Cardiac fibroblast (primary cell): ENCODE data around the gene IL1RL2.

Source experiments
- DNase-seq, 2 donors: peaks; one replicate each; pipeline versions ENCODE4 v3.0.0 to v3.0.0-alpha.2; 2010; ENCODE audit warnings: low read depth in 2 of 2
- H3K4me3 ChIP-seq, 2 donors: replicated peaks in 1 of 2; 1 replicate in 1 of 2; 2 replicates in 1 of 2; pipeline ENCODE4 v1.5.1; 2011; ENCODE audit warnings: low read depth in 2 of 2, low read length in 2 of 2, mild to moderate bottlenecking in 2 of 2, moderate library complexity in 1 of 2
- TF ChIP-seq, protein P1 (sequence below): IDR thresholded peaks from one replicate; pipeline ENCODE4 v1.5.1; 2011; ENCODE audit warnings: low read depth, mild to moderate bottlenecking, low read length, inconsistent platforms

The IL1RL2 gene

DNA sequence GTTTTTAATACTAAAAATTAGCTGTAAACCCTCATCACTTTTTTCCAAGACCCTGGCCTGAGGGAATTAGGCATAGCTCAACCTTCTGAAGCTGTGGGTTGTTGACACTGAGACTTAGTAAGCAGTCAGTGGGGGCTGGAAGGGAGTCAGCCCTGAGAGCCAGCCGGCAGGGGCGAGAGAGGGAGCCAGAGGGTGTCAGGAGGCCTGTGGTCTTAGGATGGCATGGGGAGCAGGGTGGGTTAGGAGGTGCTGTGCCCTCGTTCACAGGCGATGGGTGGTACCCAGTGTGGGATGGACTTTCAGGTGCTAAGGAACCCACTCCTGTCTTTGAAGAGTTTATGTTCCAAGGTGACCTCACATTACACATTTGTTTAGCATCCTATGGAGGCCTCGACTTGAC is 49.3 kb downstream of the IL1RL2 start:
- no peak for DNase-seq
- TF ChIP-seq, protein P1, sequence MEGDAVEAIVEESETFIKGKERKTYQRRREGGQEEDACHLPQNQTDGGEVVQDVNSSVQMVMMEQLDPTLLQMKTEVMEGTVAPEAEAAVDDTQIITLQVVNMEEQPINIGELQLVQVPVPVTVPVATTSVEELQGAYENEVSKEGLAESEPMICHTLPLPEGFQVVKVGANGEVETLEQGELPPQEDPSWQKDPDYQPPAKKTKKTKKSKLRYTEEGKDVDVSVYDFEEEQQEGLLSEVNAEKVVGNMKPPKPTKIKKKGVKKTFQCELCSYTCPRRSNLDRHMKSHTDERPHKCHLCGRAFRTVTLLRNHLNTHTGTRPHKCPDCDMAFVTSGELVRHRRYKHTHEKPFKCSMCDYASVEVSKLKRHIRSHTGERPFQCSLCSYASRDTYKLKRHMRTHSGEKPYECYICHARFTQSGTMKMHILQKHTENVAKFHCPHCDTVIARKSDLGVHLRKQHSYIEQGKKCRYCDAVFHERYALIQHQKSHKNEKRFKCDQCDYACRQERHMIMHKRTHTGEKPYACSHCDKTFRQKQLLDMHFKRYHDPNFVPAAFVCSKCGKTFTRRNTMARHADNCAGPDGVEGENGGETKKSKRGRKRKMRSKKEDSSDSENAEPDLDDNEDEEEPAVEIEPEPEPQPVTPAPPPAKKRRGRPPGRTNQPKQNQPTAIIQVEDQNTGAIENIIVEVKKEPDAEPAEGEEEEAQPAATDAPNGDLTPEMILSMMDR: no peak
- no peak overlapping the region for H3K4me3 ChIP-seq

- TF ChIP-seq, protein P1: no peak
- H3K4me3 ChIP-seq: no peak overlapping the region
- DNase-seq: no peak
Observed at GRCh38 chr2:102237176-102237575, 50.4 kb downstream of the IL1RL2 start.

- H3K4me3 ChIP-seq: no peak overlapping the region
- TF ChIP-seq, protein P1: no peak
- peak; percentile 88 to 91 for DNase-seq
Observed at GRCh38 chr2:102238039-102238756, 51.4 kb downstream of the IL1RL2 start.

DNA sequence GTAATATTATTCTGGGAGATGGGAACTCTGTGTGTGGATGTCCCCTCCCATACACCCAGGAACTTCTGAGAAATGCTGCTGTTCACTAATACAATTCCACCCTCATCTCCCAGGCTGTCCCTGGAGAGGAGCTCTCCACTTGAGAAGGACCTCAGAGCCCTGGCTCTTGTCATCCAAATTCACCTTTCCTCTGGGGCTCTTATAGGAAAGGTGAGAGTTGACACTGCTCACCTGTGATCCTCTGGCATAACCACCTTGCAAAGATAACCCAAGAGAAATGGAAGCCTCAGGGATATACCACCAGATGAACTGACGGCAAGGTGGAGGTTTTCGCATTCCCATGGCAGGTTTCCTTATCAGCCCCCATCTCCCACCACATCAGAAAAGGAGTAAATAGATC is 52.0 kb downstream of the IL1RL2 start:
- DNase-seq: no peak
- TF ChIP-seq, protein P1: no peak
- no peak overlapping the region for H3K4me3 ChIP-seq

DNA sequence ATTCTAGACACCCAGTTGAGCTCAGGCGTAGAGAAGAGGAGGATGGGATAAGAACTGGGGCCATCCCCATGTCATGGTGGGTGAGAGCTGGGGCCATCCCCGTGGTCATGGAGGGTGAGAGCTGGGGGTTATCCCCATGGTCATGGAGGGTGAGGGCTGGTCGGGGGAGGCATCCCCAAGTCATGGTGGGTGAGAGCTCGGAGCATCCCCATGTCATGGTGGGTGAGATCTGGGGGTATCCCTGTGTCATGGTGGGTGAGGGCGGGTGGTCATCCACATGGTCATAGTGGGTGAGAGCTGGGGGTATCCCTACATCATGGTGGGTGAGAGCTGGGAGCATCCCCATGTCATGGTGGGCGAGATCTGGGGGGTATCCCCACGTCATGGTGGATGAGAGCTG is 52.5 kb downstream of the IL1RL2 start:
- no peak for DNase-seq
- H3K4me3 ChIP-seq: no peak overlapping the region
- TF ChIP-seq, protein P1: no peak

DNA sequence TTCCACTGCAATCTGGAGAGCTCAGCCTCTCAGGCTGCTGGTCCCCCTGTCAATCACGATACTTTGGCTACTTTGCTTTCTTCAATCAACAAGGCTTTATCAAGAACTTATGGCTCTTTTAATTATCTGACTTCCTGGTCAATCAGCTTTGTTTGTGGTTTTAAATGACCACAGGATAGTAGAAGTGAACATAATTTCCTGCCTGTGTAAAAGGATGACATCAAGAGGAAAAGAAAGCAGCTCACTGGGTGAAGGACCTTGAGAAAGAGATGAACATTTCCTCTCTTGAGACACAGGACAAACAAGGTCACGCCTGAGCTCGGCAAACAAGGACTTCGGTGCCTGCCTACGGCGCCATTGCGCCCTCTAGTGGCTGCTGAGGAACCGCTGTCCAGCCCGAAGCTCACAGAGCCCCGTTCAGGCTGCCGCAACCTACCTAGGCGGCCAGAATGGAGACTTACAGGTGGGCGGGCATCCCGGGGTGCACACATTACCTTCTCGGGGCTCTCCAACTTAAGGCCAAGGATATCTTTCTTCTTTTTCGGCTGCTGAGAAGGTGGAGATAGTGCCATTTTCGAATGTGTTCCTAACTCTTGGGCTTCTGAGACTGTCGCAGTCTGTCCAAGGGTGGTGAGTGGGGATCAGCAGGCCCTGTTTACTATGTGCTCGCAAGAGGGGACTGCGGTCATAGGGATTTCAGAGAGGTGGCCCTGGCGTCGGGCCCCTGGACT is 54.0 kb downstream of the IL1RL2 start:
- TF ChIP-seq, protein P1: peak; percentile 98
- no peak overlapping the region for H3K4me3 ChIP-seq
- peak; percentile 99 for DNase-seq
